AG10803 (cell line): ENCODE results near the gene ALDH8A1.
"Not testable (repeated sequence)": the region's sequence is repeated elsewhere in the genome, so short reads cannot be mapped to it uniquely, and the experiment has no call there.

Source experiments
- DNase-seq: peaks from one replicate; pipeline ENCODE4 v3.0.0; 2010; ENCODE audit warnings: low read depth
- H3K4me3 ChIP-seq: 2 replicates; pipeline ENCODE4 v1.5.1; 2011; ENCODE audit warnings: mild to moderate bottlenecking, low read length, control low read depth
- CTCF ChIP-seq: conservative IDR thresholded peaks from 2 replicates; pipeline ENCODE4 v1.5.1; 2011; ENCODE audit warnings: mild to moderate bottlenecking, low read length, control low read depth, inconsistent platforms

ALDH8A1 gene

GRCh38 chr6:134911547-134911946, 38.4 kb downstream of the ALDH8A1 start:
- no peak overlapping the region for H3K4me3 ChIP-seq
- peak; percentile 71 for DNase-seq
- TF ChIP-seq CTCF, result no peak

- DNase-seq, result no peak
- no peak for TF ChIP-seq CTCF
- H3K4me3 ChIP-seq, result no peak overlapping the region
Measured at GRCh38 chr6:134910593-134910935, 39.3 kb downstream of the ALDH8A1 start.

GRCh38 chr6:134909701-134910592, 40.0 kb downstream of the ALDH8A1 start:
- TF ChIP-seq CTCF, result no peak
- no peak overlapping the region for H3K4me3 ChIP-seq
- no peak for DNase-seq

- H3K4me3 ChIP-seq, result peak overlapping the region; percentile 23
- DNase-seq, result peak; percentile 100
- TF ChIP-seq CTCF, result no peak
Measured at GRCh38 chr6:134908906-134909516, 40.9 kb downstream of the ALDH8A1 start.

- DNase-seq, H3K4me3 ChIP-seq: not testable (repeated sequence)
Measured at GRCh38 chr6:134904731-134905130, 45.2 kb downstream of the ALDH8A1 start.

GRCh38 chr6:134903448-134903847, 46.5 kb downstream of the ALDH8A1 start:
- no peak overlapping the region for H3K4me3 ChIP-seq
- no peak for TF ChIP-seq CTCF
- DNase-seq, result no peak

- no peak for TF ChIP-seq CTCF
- no peak for DNase-seq
- no peak overlapping the region for H3K4me3 ChIP-seq
Measured at GRCh38 chr6:134902936-134903335, 47.0 kb downstream of the ALDH8A1 start.
